GM12874 (cell line): Measurements from ENCODE around the gene TOX2.

Source experiments
- TF ChIP-seq, protein P1 (sequence below): IDR thresholded peaks from 2 replicates; pipeline ENCODE4 v1.5.1; 2011; ENCODE audit warnings: low read depth, mild to moderate bottlenecking, control low read depth, low read length, moderate library complexity; ENCODE audit not compliant: insufficient read depth

The TOX2 gene

GRCh38 chr20:43909211-43909610 is 5.4 kb upstream of the TOX2 start:
- TF ChIP-seq, protein P1, sequence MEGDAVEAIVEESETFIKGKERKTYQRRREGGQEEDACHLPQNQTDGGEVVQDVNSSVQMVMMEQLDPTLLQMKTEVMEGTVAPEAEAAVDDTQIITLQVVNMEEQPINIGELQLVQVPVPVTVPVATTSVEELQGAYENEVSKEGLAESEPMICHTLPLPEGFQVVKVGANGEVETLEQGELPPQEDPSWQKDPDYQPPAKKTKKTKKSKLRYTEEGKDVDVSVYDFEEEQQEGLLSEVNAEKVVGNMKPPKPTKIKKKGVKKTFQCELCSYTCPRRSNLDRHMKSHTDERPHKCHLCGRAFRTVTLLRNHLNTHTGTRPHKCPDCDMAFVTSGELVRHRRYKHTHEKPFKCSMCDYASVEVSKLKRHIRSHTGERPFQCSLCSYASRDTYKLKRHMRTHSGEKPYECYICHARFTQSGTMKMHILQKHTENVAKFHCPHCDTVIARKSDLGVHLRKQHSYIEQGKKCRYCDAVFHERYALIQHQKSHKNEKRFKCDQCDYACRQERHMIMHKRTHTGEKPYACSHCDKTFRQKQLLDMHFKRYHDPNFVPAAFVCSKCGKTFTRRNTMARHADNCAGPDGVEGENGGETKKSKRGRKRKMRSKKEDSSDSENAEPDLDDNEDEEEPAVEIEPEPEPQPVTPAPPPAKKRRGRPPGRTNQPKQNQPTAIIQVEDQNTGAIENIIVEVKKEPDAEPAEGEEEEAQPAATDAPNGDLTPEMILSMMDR: no peak

DNA sequence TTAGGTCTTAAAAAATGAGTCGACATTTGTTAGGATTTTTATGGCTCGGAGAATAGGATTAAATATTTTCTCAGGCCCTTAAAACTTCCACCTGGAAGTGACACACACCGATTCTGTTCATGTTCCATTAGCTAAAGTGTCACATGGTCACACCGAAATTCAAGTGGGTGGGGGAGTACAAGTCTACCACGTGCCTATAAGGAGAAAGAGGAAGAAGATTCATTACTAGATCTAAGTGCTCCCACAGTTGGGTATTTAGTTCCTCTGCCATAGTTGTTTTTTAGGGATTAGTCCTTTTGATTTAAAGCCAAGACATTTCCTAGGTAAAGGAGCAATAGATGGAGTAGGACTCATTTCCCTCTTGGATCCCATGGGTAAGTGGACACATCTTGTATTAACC is 4.9 kb upstream of the TOX2 start:
- TF ChIP-seq, protein P1: no peak

- TF ChIP-seq, protein P1: no peak
These were observed 4.1 kb upstream of the TOX2 start for GRCh38 chr20:43910564-43910963.

DNA sequence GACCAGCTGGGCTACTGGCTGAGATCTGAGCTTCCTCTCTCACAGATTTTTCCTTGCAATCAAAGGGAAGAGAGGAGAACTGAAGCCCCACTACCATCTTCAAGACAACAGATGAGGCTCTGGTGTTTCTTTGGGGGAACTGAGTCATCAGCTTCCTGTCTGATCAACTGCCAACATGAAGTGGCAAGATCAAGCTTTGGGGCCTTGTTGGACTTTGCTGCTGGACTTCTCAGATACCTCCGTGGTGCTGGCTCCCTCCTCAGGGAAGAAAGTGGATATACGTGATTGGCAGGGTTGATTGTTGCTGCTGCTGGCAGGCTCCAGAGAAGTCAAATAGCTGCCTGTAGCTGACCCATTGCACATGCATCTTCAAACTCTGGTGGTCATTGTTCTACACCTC is 3.6 kb upstream of the TOX2 start:
- TF ChIP-seq, protein P1: no peak

DNA sequence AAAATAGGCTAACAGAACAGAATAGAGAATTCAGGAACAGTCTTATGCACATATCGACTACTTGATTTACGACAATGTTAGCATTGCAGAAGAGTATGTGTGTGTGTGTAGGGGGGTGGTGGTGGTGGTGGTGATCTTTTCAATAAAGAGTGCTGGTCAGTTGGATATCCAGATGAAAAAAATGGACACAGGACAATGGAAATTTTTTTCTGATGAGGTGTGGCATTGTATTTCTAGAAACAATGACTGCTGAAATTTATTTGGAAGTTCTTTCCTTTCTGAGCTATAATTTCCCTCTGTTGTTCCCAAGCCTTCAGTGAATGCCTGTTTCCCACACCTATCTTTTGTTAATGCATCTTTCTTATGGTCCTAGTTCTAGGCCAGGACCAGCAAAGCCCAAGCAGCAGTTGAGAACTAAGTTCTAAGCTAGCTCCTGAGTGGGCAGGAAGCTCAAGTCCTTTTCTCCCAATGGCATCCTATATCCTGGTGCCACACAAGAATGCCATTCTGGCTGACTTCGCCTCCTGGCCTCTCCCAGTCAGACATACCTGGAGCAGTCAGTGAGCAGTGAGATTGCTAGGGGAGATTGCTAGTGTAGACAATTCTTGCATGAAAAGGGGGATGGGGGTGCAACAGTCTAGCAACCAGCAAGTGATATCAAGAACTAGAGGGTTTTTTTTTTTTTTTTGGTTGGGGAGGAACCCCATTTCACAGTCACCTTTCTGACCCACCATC is 1.2 kb upstream of the TOX2 start:
- TF ChIP-seq, protein P1: no peak

DNA sequence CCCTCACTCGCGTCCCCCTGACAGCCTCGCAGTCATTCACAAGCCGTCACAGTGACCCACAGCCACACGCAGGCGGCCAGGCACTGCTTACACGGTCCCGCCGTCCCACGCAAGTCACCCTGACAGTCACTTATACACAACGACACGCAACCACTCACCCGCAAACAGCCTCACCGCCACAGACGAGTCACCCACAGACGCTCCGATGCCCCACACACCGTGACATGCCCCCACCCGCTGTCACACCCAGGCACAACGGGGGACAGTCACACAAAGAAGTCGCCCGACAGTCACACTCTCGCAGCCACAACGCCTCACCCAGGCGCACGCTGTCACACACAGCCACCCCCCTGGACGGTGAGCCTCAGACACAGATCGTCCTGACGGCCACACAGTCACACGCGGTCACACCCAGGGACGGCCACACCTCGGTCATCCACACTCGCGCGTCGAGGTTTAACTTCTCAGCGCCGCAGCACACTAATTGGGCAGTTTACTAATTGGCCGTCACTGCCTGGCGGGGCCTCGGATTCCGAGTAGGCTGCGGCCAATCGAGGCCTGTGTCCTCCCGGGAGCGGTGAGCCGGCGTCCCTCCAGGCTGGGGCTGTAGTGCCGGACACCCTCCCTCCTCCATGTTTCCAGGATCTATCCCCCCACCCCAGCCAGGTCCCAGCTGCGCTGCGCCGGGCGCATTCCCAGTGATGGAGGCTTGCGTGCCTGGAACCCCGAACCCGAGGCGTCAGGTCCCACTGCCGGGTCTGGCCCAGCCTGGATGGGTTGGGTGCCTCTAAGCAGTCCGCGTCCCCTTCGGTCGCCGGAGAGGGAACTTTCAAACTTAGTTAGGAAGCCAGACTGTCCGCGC is 790 bp downstream of the TOX2 start:
- TF ChIP-seq, protein P1: no peak

GRCh38 chr20:43916073-43916880 is 1.6 kb downstream of the TOX2 start:
- TF ChIP-seq, protein P1: no peak
